Dendritic cell treated with granulocyte-macrophage colony-stimulating factor and Interleukin-4, amounts not matched to agents 40 ng/mL and 50 ng/mL, for 4 days (primary cell): ENCODE measurements around the gene CYP24A1.
A peak's percentile ranks its signal among the peaks of the same experiment; 100 is the strongest.

ENCODE experiments used
- H3K27ac Mint-ChIP-seq: one replicate; pipeline ENCODE4 v1.8.0; 2022; ENCODE audit warnings: mild to moderate bottlenecking, mixed read lengths
- H3K27me3 Mint-ChIP-seq: one replicate; pipeline ENCODE4 v1.8.0; 2022; ENCODE audit warnings: mild to moderate bottlenecking, mixed read lengths
- H3K36me3 Mint-ChIP-seq: one replicate; pipeline ENCODE4 v1.8.0; 2022; ENCODE audit warnings: low read depth, mixed read lengths
- H3K4me1 Mint-ChIP-seq: one replicate; pipeline ENCODE4 v1.8.0; 2022; ENCODE audit warnings: low read depth, mixed read lengths
- H3K4me3 Mint-ChIP-seq: one replicate; pipeline ENCODE4 v1.8.0; 2022; ENCODE audit warnings: mild to moderate bottlenecking, moderate library complexity, mixed read lengths
- H3K9me3 Mint-ChIP-seq: one replicate; pipeline ENCODE4 v1.8.0; 2022; ENCODE audit warnings: mixed read lengths
- intact Hi-C: fragments of 100-400 bp; cut with micrococcal nuclease; formaldehyde crosslinking; loops from one replicate; pipeline ENCODE4 v1.15.0; 2022

Gene CYP24A1

GRCh38 chr20:54174457-54175175, 830 bp upstream of the CYP24A1 start:
- Mint-ChIP-seq H3K36me3 (no peaks in the 10 kb centered on the region), H3K4me1 (peaks cover 20% of the 10 kb centered on the region), H3K27me3 (peaks cover 56% of the 10 kb centered on the region), H3K9me3 (no peaks in the 10 kb centered on the region), H3K27ac (no peak overlapping the region), H3K4me3 (peak overlapping the region; percentile 61)
- intact Hi-C loops = no loop called here

- H3K4me3 Mint-ChIP-seq = peak overlapping the region; percentile 1
- intact Hi-C loops = no loop called here
- H3K27me3 Mint-ChIP-seq = peaks cover 71% of the 10 kb centered on the region
- H3K36me3 Mint-ChIP-seq = no peaks in the 10 kb centered on the region
- no peak overlapping the region for H3K27ac Mint-ChIP-seq
- no peaks in the 10 kb centered on the region for H3K9me3 Mint-ChIP-seq
- peaks cover 26% of the 10 kb centered on the region for H3K4me1 Mint-ChIP-seq
These were observed 732 bp downstream of the CYP24A1 start for GRCh38 chr20:54172856-54173652.

- Mint-ChIP-seq H3K27me3 (peaks cover 70% of the 10 kb centered on the region), H3K4me3 (no peak overlapping the region), H3K4me1 (peaks cover 29% of the 10 kb centered on the region), H3K27ac (no peak overlapping the region), H3K9me3 (no peaks in the 10 kb centered on the region), H3K36me3 (no peaks in the 10 kb centered on the region)
- intact Hi-C loops = no loop called here
These were observed 1.3 kb downstream of the CYP24A1 start for GRCh38 chr20:54172532-54172855.

GRCh38 chr20:54170963-54171362, 2.8 kb downstream of the CYP24A1 start:
- Mint-ChIP-seq H3K9me3 (no peaks in the 10 kb centered on the region), H3K36me3 (no peaks in the 10 kb centered on the region), H3K27ac (no peak overlapping the region), H3K4me3 (no peak overlapping the region), H3K4me1 (peaks cover 29% of the 10 kb centered on the region), H3K27me3 (peaks cover 72% of the 10 kb centered on the region)
- intact Hi-C loops = no loop called here

GRCh38 chr20:54170026-54170471, 3.7 kb downstream of the CYP24A1 start:
- Mint-ChIP-seq H3K27ac (no peak overlapping the region), H3K36me3 (no peaks in the 10 kb centered on the region), H3K9me3 (no peaks in the 10 kb centered on the region), H3K4me1 (peaks cover 29% of the 10 kb centered on the region), H3K27me3 (peaks cover 71% of the 10 kb centered on the region), H3K4me3 (no peak overlapping the region)
- intact Hi-C loops = no loop called here

GRCh38 chr20:54168961-54169862, 4.6 kb downstream of the CYP24A1 start:
- Mint-ChIP-seq H3K27ac (no peak overlapping the region), H3K36me3 (no peaks in the 10 kb centered on the region), H3K4me1 (peaks cover 22% of the 10 kb centered on the region), H3K9me3 (no peaks in the 10 kb centered on the region), H3K4me3 (no peak overlapping the region), H3K27me3 (peaks cover 66% of the 10 kb centered on the region)
- intact Hi-C loops = no loop called here

GRCh38 chr20:54167909-54168872, 5.6 kb downstream of the CYP24A1 start:
- H3K27ac Mint-ChIP-seq = no peak overlapping the region

GRCh38 chr20:54166987-54167662, 6.7 kb downstream of the CYP24A1 start:
- H3K9me3 Mint-ChIP-seq = no peaks in the 10 kb centered on the region
- intact Hi-C loops = no loop called here
- no peak overlapping the region for H3K4me3 Mint-ChIP-seq
- peaks cover 8% of the 10 kb centered on the region for H3K4me1 Mint-ChIP-seq
- H3K36me3 Mint-ChIP-seq = no peaks in the 10 kb centered on the region
- H3K27me3 Mint-ChIP-seq = peaks cover 55% of the 10 kb centered on the region
- no peak overlapping the region for H3K27ac Mint-ChIP-seq

More at GRCh38 chr20:54167909-54168872, 5.6 kb downstream of the CYP24A1 start:
- no peak overlapping the region for H3K4me3 Mint-ChIP-seq
- no peaks in the 10 kb centered on the region for H3K9me3 Mint-ChIP-seq
- peaks cover 14% of the 10 kb centered on the region for H3K4me1 Mint-ChIP-seq
- no peaks in the 10 kb centered on the region for H3K36me3 Mint-ChIP-seq
- H3K27me3 Mint-ChIP-seq = peaks cover 63% of the 10 kb centered on the region
- intact Hi-C loops = no loop called here

GRCh38 chr20:54165803-54166202, 8.0 kb downstream of the CYP24A1 start:
- H3K27ac Mint-ChIP-seq = no peak overlapping the region
- peaks cover 8% of the 10 kb centered on the region for H3K4me1 Mint-ChIP-seq
- no peaks in the 10 kb centered on the region for H3K9me3 Mint-ChIP-seq
- no peaks in the 10 kb centered on the region for H3K36me3 Mint-ChIP-seq
- intact Hi-C loops = no loop called here
- H3K4me3 Mint-ChIP-seq = no peak overlapping the region
- H3K27me3 Mint-ChIP-seq = peaks cover 50% of the 10 kb centered on the region

GRCh38 chr20:54165014-54165413, 8.8 kb downstream of the CYP24A1 start:
- H3K9me3 Mint-ChIP-seq = no peaks in the 10 kb centered on the region
- H3K4me3 Mint-ChIP-seq = no peak overlapping the region
- no peaks in the 10 kb centered on the region for H3K36me3 Mint-ChIP-seq
- intact Hi-C loops = no loop called here
- peaks cover 47% of the 10 kb centered on the region for H3K27me3 Mint-ChIP-seq
- peaks cover 8% of the 10 kb centered on the region for H3K4me1 Mint-ChIP-seq
- H3K27ac Mint-ChIP-seq = no peak overlapping the region

- Mint-ChIP-seq H3K4me3 (no peak overlapping the region), H3K4me1 (peaks cover 7% of the 10 kb centered on the region), H3K27ac (no peak overlapping the region), H3K9me3 (no peaks in the 10 kb centered on the region), H3K27me3 (peaks cover 35% of the 10 kb centered on the region), H3K36me3 (no peaks in the 10 kb centered on the region)
- intact Hi-C loops = no loop called here
These were observed 10.4 kb downstream of the CYP24A1 start for GRCh38 chr20:54163402-54163801.

- peaks cover 28% of the 10 kb centered on the region for H3K27me3 Mint-ChIP-seq
- no peaks in the 10 kb centered on the region for H3K36me3 Mint-ChIP-seq
These were observed 11.3 kb downstream of the CYP24A1 start for GRCh38 chr20:54162378-54163009.

More at GRCh38 chr20:54162378-54163009, 11.3 kb downstream of the CYP24A1 start:
- Mint-ChIP-seq H3K4me1 (no peaks in the 10 kb centered on the region), H3K27ac (no peak overlapping the region), H3K9me3 (no peaks in the 10 kb centered on the region), H3K4me3 (no peak overlapping the region)
- intact Hi-C loops = no loop called here
